GM12878 (cell line): ENCODE data around the gene SFXN2. TPM values are rescaled to one million over a fixed set of nuclear protein-coding genes. Genes with fewer than 3 reads are reported as not detected.

ENCODE experiments used
- ATAC-seq: fragments of 200-7000 bp; cut with Tn5 transposase; 3 replicates; pipeline ENCODE4 v1.9.1; 2020; ENCODE audit warnings: mild to moderate bottlenecking, moderate library complexity
- BruUV-seq: library from RNA; stranded (reverse); fragments of 400-500 nt; replicated peaks from 2 replicates; lab custom pipeline; 2021; lab: Mats Ljungman, UMichigan
- CTCF ChIA-PET: fragments of 300-600 bp; sonication (Branson Sonifier 250); formaldehyde crosslinking; extraction: SDS; loops from one replicate; lab custom pipeline; 2021; ENCODE audit warnings: inconsistent platforms; lab: Yijun Ruan, JAX
- POLR2A ChIA-PET: fragments of 350-600 bp; formaldehyde crosslinking; extraction: SDS; loops from one replicate; lab custom pipeline; 2021; ENCODE audit warnings: inconsistent platforms; lab: Charles Lee
- RAD21 ChIA-PET: fragments of 300-600 bp; sonication (Branson Sonifier 250); formaldehyde crosslinking; loops from one replicate; lab custom pipeline; 2023; ENCODE audit warnings: antibody characterized with exemption; ENCODE audit not compliant: unreplicated experiment; lab: Charles Lee
- SMC1A ChIA-PET: fragments of 300-600 bp; sonication (Branson Sonifier 250); formaldehyde crosslinking; loops from one replicate; lab custom pipeline; 2023; ENCODE audit not compliant: unreplicated experiment, uncharacterized antibody; lab: Charles Lee
- DNase-seq: peaks from one replicate; pipeline ENCODE4 v3.0.0-alpha.2; 2011; ENCODE audit warnings: low read depth, low spot score
- FAIRE-seq: peaks from 3 replicates; lab custom pipeline; 2011; peaks lifted over from hg19 to GRCh38; lab: Jason Lieb, UNC
- H2AFZ ChIP-seq: 2 replicates; pipeline ENCODE4 v1.6.0; 2011; ENCODE audit warnings: low read depth, low read length, control low read depth; ENCODE audit not compliant: control insufficient read depth
- H3K27ac ChIP-seq: 2 replicates; pipeline ENCODE4 v1.5.1; 2011; ENCODE audit warnings: control low read depth; ENCODE audit not compliant: control insufficient read depth, insufficient read depth
- H3K27me3 ChIP-seq, 2 experiments: replicated peaks in 1 of 2; 2 replicates each; pipeline versions ENCODE4 v1.6.0 to v1.6.1; 2011; ENCODE audit warnings: low read length in 1 of 2; ENCODE audit not compliant: control insufficient read depth in 2 of 2, insufficient read depth in 2 of 2
- H3K36me3 ChIP-seq, 2 experiments: 2 replicates each; pipeline ENCODE4 v1.5.1; 2011; ENCODE audit warnings: low read length in 1 of 2; ENCODE audit not compliant: control insufficient read depth in 2 of 2, insufficient read depth in 2 of 2
- H3K4me1 ChIP-seq: 2 replicates; pipeline ENCODE4 v1.6.1; 2011; ENCODE audit warnings: mild to moderate bottlenecking, low read length, moderate library complexity, mixed read lengths; ENCODE audit not compliant: control insufficient read depth, insufficient read depth
- H3K4me2 ChIP-seq: 2 replicates; pipeline ENCODE4 v1.6.0; 2011; ENCODE audit warnings: control low read depth; ENCODE audit not compliant: control insufficient read depth, insufficient read depth
- H3K4me3 ChIP-seq: fragments of 200-600 bp; sonication (generic); 2 replicates; pipeline ENCODE4 v1.5.1; 2016
- H3K79me2 ChIP-seq: 2 replicates; pipeline ENCODE4 v1.6.0; 2011; ENCODE audit warnings: low read length; ENCODE audit not compliant: control insufficient read depth, insufficient read depth
- H3K9ac ChIP-seq: 2 replicates; pipeline ENCODE4 v1.8.0; 2011; ENCODE audit warnings: low read length, control low read depth, mixed read lengths; ENCODE audit not compliant: control insufficient read depth, insufficient read depth
- H3K9me3 ChIP-seq: replicated peaks from 3 replicates; pipeline ENCODE4 v1.5.1; 2011; ENCODE audit warnings: mild to moderate bottlenecking, low read length; ENCODE audit not compliant: control insufficient read depth, insufficient read depth
- H4K20me1 ChIP-seq: 2 replicates; pipeline ENCODE4 v1.6.0; 2011; ENCODE audit not compliant: control insufficient read depth, insufficient read depth
- BACH1 ChIP-seq: fragments of 450-650 bp; IDR thresholded peaks from 2 replicates; pipeline ENCODE4 v1.6.1; 2017; ENCODE audit warnings: mild to moderate bottlenecking, borderline replicate concordance
- EED ChIP-seq: sonication (generic); IDR thresholded peaks from 2 replicates; pipeline ENCODE4 v1.6.1; 2016; ENCODE audit warnings: antibody characterized with exemption, low read depth
- EP300 ChIP-seq, 2 experiments: fragments of 150-350 bp in 1 of 2; IDR thresholded peaks; 2 replicates each; pipeline ENCODE4 v1.6.1; 2011 to 2012; ENCODE audit warnings: low read depth in 2 of 2, low read length in 2 of 2, borderline replicate concordance in 1 of 2, improper control_type of control experiment in 1 of 2, inconsistent platforms in 1 of 2; ENCODE audit not compliant: control insufficient read depth in 1 of 2
- ESRRA ChIP-seq: IDR thresholded peaks from 2 replicates; pipeline ENCODE4 v1.6.1; 2012; ENCODE audit warnings: mild to moderate bottlenecking, low read length, improper control_type of control experiment
- FOXM1 ChIP-seq: IDR thresholded peaks from 2 replicates; pipeline ENCODE4 v1.6.1; 2012; ENCODE audit warnings: low read depth, mild to moderate bottlenecking, inconsistent platforms, low read length, moderate library complexity
- IKZF1 ChIP-seq: fragments of 450-650 bp; conservative IDR thresholded peaks from 2 replicates; pipeline ENCODE4 v1.6.1; 2017; ENCODE audit warnings: antibody characterized with exemption, mild to moderate bottlenecking
- NFIC ChIP-seq: IDR thresholded peaks from 2 replicates; pipeline ENCODE4 v1.6.1; 2012; ENCODE audit warnings: low read depth, mild to moderate bottlenecking, inconsistent platforms, low read length, moderate library complexity
- NR2C1 ChIP-seq: fragments of 450-650 bp; IDR thresholded peaks from 2 replicates; pipeline ENCODE4 v1.6.1; 2017; ENCODE audit warnings: antibody characterized with exemption, mild to moderate bottlenecking, moderate library complexity
- PAX5 ChIP-seq: IDR thresholded peaks from 2 replicates; pipeline ENCODE4 v1.6.1; 2011; ENCODE audit warnings: low read depth, low read length, borderline replicate concordance
- RUNX3 ChIP-seq: IDR thresholded peaks from 2 replicates; pipeline ENCODE4 v1.6.1; 2012; ENCODE audit warnings: low read length, inconsistent platforms
- SMAD1 ChIP-seq: fragments of 450-650 bp; IDR thresholded peaks from 2 replicates; pipeline ENCODE4 v1.6.1; 2018; ENCODE audit warnings: mild to moderate bottlenecking, low read depth; ENCODE audit not compliant: partially characterized antibody
- SP1 ChIP-seq: IDR thresholded peaks from one replicate; pipeline ENCODE4 v1.6.1; 2011; ENCODE audit warnings: low read depth, low read length
- SREBF1 ChIP-seq: IDR thresholded peaks from 2 replicates; pipeline ENCODE4 v1.6.1; 2012; ENCODE audit warnings: mild to moderate bottlenecking, low read length
- SREBF2 ChIP-seq: IDR thresholded peaks from 2 replicates; pipeline ENCODE4 v1.6.1; 2012; ENCODE audit warnings: mild to moderate bottlenecking, low read length
- TCF7 ChIP-seq: IDR thresholded peaks from 2 replicates; pipeline ENCODE4 v1.6.1; 2014; ENCODE audit warnings: antibody characterized with exemption, borderline replicate concordance
- WGBS: methylation state at CpG from one replicate; pipeline ENCODE4 v1.1.6; 2016; ENCODE audit warnings: low lambda C conversion rate; ENCODE audit not compliant: insufficient replicate concordance, insufficient coverage; ENCODE audit errors: missing lambda C conversion rate; 5-methylcytosine and 5-hydroxymethylcytosine counted together
- in situ Hi-C: fragments of 300-500 bp; cut with MboI; formaldehyde crosslinking; loops from 9 replicates; pipeline ENCODE4 v1.14.3; 2018; ENCODE audit warnings: mixed read lengths
- intact Hi-C: fragments of 100-400 bp; cut with micrococcal nuclease; formaldehyde crosslinking; loops from one replicate; pipeline ENCODE4 v1.14.2; 2022; ENCODE audit not compliant: unreplicated experiment
- polyA plus RNA-seq, 11 experiments: library from polyadenylated mRNA; depleted of rRNA in 4 of 11; unstranded in 6 of 11; stranded (reverse) in 5 of 11; fragments of >200 nt; fragmentation: Nextera tagmentation in 4 of 11; fragmentation: Illumina TruSeq in 1 of 11; extraction: Ambion mirVana in 4 of 11; extraction: Trizol in 1 of 11; gene quantifications; 1 replicate in 1 of 11; 2 replicates in 10 of 11; pipeline versions ENCODE4 v1.2.1 to v1.2.3, GENCODE V29; 2011 to 2016; ENCODE audit warnings: inconsistent platforms in 2 of 11, missing spikeins in 2 of 11, low read depth in 1 of 11
- total RNA-seq, 4 experiments: library from RNA; depleted of rRNA in 3 of 4; stranded (reverse); fragments of >200 nt in 3 of 4; fragmentation: Illumina TruSeq in 1 of 4; extraction: Trizol in 1 of 4; gene quantifications; 2 replicates each; pipeline versions ENCODE4 v1.2.1 to v1.2.3, GENCODE V29; 2013 to 2021
- TF ChIP-seq, protein P1 (sequence below): fragments of 450-650 bp; IDR thresholded peaks from 2 replicates; pipeline ENCODE4 v1.6.1; 2017; ENCODE audit warnings: low read depth, mild to moderate bottlenecking, moderate library complexity

Gene SFXN2
- total and polyA plus RNA-seq, 10 of the 15 experiments (the other 5 are each of a cell fraction or from before 2014, with no cell fraction given), result 8.8 to 22.5 (median 18.5) TPM

GRCh38 chr10:102701796-102702195, 12.6 kb upstream of the SFXN2 start:
- H3K9me3 ChIP-seq, result no peaks in the 10 kb centered on the region
- H3K27ac ChIP-seq, result no peak overlapping the region
- ATAC-seq (no peak), FAIRE-seq (no peak), DNase-seq (no peak)
- TF ChIP-seq SREBF1, result no peak
- TF ChIP-seq, protein P1, sequence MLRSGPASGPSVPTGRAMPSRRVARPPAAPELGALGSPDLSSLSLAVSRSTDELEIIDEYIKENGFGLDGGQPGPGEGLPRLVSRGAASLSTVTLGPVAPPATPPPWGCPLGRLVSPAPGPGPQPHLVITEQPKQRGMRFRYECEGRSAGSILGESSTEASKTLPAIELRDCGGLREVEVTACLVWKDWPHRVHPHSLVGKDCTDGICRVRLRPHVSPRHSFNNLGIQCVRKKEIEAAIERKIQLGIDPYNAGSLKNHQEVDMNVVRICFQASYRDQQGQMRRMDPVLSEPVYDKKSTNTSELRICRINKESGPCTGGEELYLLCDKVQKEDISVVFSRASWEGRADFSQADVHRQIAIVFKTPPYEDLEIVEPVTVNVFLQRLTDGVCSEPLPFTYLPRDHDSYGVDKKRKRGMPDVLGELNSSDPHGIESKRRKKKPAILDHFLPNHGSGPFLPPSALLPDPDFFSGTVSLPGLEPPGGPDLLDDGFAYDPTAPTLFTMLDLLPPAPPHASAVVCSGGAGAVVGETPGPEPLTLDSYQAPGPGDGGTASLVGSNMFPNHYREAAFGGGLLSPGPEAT, result no peak
- TF ChIP-seq IKZF1, result no peak
- TF ChIP-seq EP300 (IDR thresholded peaks at IDR 0.05; ENCODE audit: borderline replicate concordance in 1 of 2, control insufficient read depth in 1 of 2, low read depth in 2 of 2, low read length in 2 of 2), result no peak
- no peak for TF ChIP-seq FOXM1
- no peak for TF ChIP-seq PAX5
- no peak for TF ChIP-seq TCF7
- no peak for TF ChIP-seq SP1
- TF ChIP-seq NR2C1, result no peak
- no peak for TF ChIP-seq RUNX3
- TF ChIP-seq SREBF2, result no peak
- TF ChIP-seq NFIC, result no peak
- TF ChIP-seq SMAD1, result no peak
- no peak for TF ChIP-seq EED
- no peak for TF ChIP-seq ESRRA
- TF ChIP-seq BACH1, result no peak
- H3K27me3 ChIP-seq, result no peaks in the 10 kb centered on the region
- H3K4me2 ChIP-seq, result no peak overlapping the region
- no peak overlapping the region for H3K9ac ChIP-seq
- no peak overlapping the region for H3K4me3 ChIP-seq
- H3K36me3 ChIP-seq, result peaks cover 4 to 10% of the 10 kb centered on the region in 2 experiments
- peaks cover 2% of the 10 kb centered on the region for H3K79me2 ChIP-seq
- H3K4me1 ChIP-seq, result peaks cover 6% of the 10 kb centered on the region
- no peaks in the 10 kb centered on the region for H4K20me1 ChIP-seq
- in situ Hi-C loops, result no loop called here
- CTCF ChIA-PET, result interaction anchor here (0.6 to 3.2 kb wide), 7 partner anchors 10 to 651 kb away, joined by 3 to 13 read pairs (median 7); partner anchors contain the start of gene ARL3
- POLR2A ChIA-PET, result interaction anchor here (0.6 to 2.5 kb wide), 10 partner anchors 10 to 280 kb away, joined by 3 to 21 read pairs (median 4); no protein-coding TSS in a partner anchor
- BruUV-seq, result no TSS peak
- no peak overlapping the region for H2AFZ ChIP-seq
- RAD21 ChIA-PET, result interaction anchor here (0.7 to 1.8 kb wide), 3 partner anchors 8 to 41 kb away, joined by 3 to 7 read pairs (median 5); partner anchors contain the start of genes ARL3 and SFXN2
- intact Hi-C loops, result no loop called here
- SMC1A ChIA-PET, result interaction anchor here (0.9 to 3.9 kb wide), 6 partner anchors 8 to 101 kb away, joined by 3 to 32 read pairs (median 6); no protein-coding TSS in a partner anchor
- 98% methylated on average over 3 of the region's 3 CpGs for WGBS
